T-helper 2 cell treated with Interferon-gamma antibody and Interleukin-4, amounts not matched to agents 100 ng/mL and 5 ng/mL, for 36 hours (primary cell): ENCODE results near the gene SETD7. TPM values are rescaled to one million over a fixed set of nuclear protein-coding genes. Genes with fewer than 3 reads are reported as not detected.

Experiments
- total RNA-seq: library from RNA; stranded (reverse); gene quantifications from 2 replicates; pipeline ENCODE4 v1.2.3, GENCODE V29; 2022

Gene SETD7
- total RNA-seq, 1 donor from 2014 or later, result 11.5 TPM

Other genes with a start within 250 kb of the SETD7 start
- gene RAB33B, start 102.1 kb downstream of the SETD7 start, total RNA-seq, result 5.5 and 6.0 TPM in 2 replicates
- gene MGST2, start 109.6 kb upstream of the SETD7 start, total RNA-seq, result 34.2 and 37.8 TPM in 2 replicates